Astrocyte (in vitro differentiated cells and primary cell): ENCODE results near the gene HRH2.

Experiments
- EZH2 ChIP-seq: IDR thresholded peaks from 2 replicates; pipeline ENCODE4 v1.6.1; 2012; ENCODE audit warnings: mild to moderate bottlenecking, low read length, inconsistent platforms; ENCODE audit not compliant: insufficient read depth
- TF ChIP-seq, protein P1 (sequence below): IDR thresholded peaks from 2 replicates; pipeline ENCODE4 v1.5.1; 2011; ENCODE audit warnings: low read depth, mild to moderate bottlenecking, inconsistent platforms, low read length, moderate library complexity; ENCODE audit not compliant: insufficient read depth

DNA sequence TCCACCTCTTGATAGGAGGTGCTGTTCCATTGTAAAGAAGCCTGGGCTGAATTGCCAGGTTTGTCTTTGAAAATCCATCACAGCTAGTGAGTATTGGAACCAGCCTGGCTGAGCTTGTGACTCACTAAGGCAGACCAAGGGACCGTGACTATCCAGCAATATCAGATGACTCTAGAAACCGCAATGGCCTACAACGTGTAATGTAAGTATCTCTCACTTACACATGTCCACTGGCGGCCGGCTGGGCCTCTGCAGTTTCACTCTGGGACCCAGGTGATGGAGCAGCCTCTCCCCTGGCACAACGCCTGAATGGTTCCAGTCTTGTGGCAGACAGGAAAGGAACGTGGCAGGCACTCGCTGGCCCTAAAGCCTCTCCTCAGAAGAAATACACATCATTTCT is 3.1 kb upstream of the HRH2 start:
- TF ChIP-seq, protein P1, sequence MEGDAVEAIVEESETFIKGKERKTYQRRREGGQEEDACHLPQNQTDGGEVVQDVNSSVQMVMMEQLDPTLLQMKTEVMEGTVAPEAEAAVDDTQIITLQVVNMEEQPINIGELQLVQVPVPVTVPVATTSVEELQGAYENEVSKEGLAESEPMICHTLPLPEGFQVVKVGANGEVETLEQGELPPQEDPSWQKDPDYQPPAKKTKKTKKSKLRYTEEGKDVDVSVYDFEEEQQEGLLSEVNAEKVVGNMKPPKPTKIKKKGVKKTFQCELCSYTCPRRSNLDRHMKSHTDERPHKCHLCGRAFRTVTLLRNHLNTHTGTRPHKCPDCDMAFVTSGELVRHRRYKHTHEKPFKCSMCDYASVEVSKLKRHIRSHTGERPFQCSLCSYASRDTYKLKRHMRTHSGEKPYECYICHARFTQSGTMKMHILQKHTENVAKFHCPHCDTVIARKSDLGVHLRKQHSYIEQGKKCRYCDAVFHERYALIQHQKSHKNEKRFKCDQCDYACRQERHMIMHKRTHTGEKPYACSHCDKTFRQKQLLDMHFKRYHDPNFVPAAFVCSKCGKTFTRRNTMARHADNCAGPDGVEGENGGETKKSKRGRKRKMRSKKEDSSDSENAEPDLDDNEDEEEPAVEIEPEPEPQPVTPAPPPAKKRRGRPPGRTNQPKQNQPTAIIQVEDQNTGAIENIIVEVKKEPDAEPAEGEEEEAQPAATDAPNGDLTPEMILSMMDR = no peak
- no peak for TF ChIP-seq EZH2
